K562 (cell line): ENCODE data around the gene MBD6. TPM values are rescaled to one million over a fixed set of nuclear protein-coding genes. Genes with fewer than 3 reads are reported as not detected.

Experiments used
- ASH1L ChIP-seq: fragments of 450-650 bp; IDR thresholded peaks from 2 replicates; pipeline ENCODE4 v1.6.1; 2018; ENCODE audit warnings: borderline replicate concordance, mild to moderate bottlenecking, low read depth; ENCODE audit not compliant: partially characterized antibody
- BRF2 ChIP-seq: IDR thresholded peaks from 3 replicates; pipeline ENCODE4 v1.6.1; 2011; ENCODE audit warnings: borderline replicate concordance, mild to moderate bottlenecking; ENCODE audit not compliant: insufficient read length, insufficient read depth
- CHD1 ChIP-seq: fragments of 200-600 bp; sonication (generic); IDR thresholded peaks from one replicate; pipeline ENCODE4 v1.6.1; 2012; ENCODE audit warnings: mild to moderate bottlenecking, moderate library complexity, low read length, inconsistent platforms
- CREBBP ChIP-seq: IDR thresholded peaks from one replicate; pipeline ENCODE4 v1.6.1; 2012; ENCODE audit warnings: low read depth, mild to moderate bottlenecking, control low read depth, inconsistent platforms, low read length
- CREM ChIP-seq: IDR thresholded peaks from 2 replicates; pipeline ENCODE4 v1.6.1; 2014; ENCODE audit warnings: antibody characterized with exemption, low read depth
- EP300 ChIP-seq: IDR thresholded peaks from 2 replicates; pipeline ENCODE4 v1.6.1; 2012; ENCODE audit warnings: low read length, improper control_type of control experiment
- FOXK2 ChIP-seq, 2 experiments: fragments of 450-650 bp; IDR thresholded peaks in 1 of 2; conservative IDR thresholded peaks in 1 of 2; 2 replicates each; pipeline ENCODE4 v1.6.1; 2016; ENCODE audit warnings: low read depth in 2 of 2, mild to moderate bottlenecking in 1 of 2
- GABPA ChIP-seq: fragments of 200-800 bp; sonication (Bioruptor generic); conservative IDR thresholded peaks from 2 replicates; pipeline ENCODE4 v1.6.1; 2016; ENCODE audit warnings: low read depth, missing genetic modification characterization, missing compliant biosample characterization
- GTF2F1 ChIP-seq: IDR thresholded peaks from 2 replicates; pipeline ENCODE4 v1.6.1; 2011; ENCODE audit warnings: low read depth, low read length, improper control_type of control experiment
- JUN ChIP-seq, 2 experiments: sonication (generic) in 1 of 2; formaldehyde crosslinking in 1 of 2; IDR thresholded peaks; 2 replicates each; pipeline versions ENCODE4 v1.6.1 to v1.8.0; 2012 to 2022; ENCODE audit warnings: borderline replicate concordance in 2 of 2, mild to moderate bottlenecking in 2 of 2, improper control_type of control experiment in 1 of 2, low read depth in 1 of 2, low read length in 1 of 2, missing genetic modification reagents in 1 of 2
- KDM1A ChIP-seq, 2 experiments: fragments of 450-650 bp; IDR thresholded peaks; 2 replicates each; pipeline ENCODE4 v1.6.1; 2016; ENCODE audit warnings: mild to moderate bottlenecking in 2 of 2
- KLF10 ChIP-seq: fragments of 250-450 bp; sonication (Bioruptor Pico); IDR thresholded peaks from 2 replicates; pipeline ENCODE4 v1.6.1; 2021; ENCODE audit warnings: matching md5 sums
- NFE2 ChIP-seq: IDR thresholded peaks from 2 replicates; pipeline ENCODE4 v1.6.1; 2014; ENCODE audit warnings: antibody characterized with exemption, low read depth
- NR2C1 ChIP-seq, 2 experiments: fragments of 450-650 bp; IDR thresholded peaks; 2 replicates each; pipeline ENCODE4 v1.6.1; 2017; ENCODE audit warnings: mild to moderate bottlenecking in 2 of 2, antibody characterized with exemption in 1 of 2, inconsistent platforms in 1 of 2, missing compliant biosample characterization in 1 of 2, missing genetic modification characterization in 1 of 2
- SP2 ChIP-seq: IDR thresholded peaks from 2 replicates; pipeline ENCODE4 v1.6.1; 2011; ENCODE audit warnings: mild to moderate bottlenecking, low read depth, low read length, moderate library complexity; ENCODE audit not compliant: poor library complexity, severe bottlenecking; ENCODE audit errors: extremely low read depth
- TFAP4 ChIP-seq: sonication (generic); formaldehyde crosslinking; IDR thresholded peaks from 2 replicates; pipeline ENCODE4 v1.8.0; 2022; ENCODE audit warnings: missing genetic modification reagents, mild to moderate bottlenecking, moderate library complexity, borderline replicate concordance
- XRCC4 ChIP-seq: IDR thresholded peaks from one replicate; pipeline ENCODE4 v1.6.1; 2011; ENCODE audit not compliant: insufficient read depth, insufficient read length; ENCODE audit errors: extremely low read depth
- polyA plus RNA-seq, 8 experiments: library from polyadenylated mRNA; depleted of rRNA in 4 of 8; stranded (reverse) in 5 of 8; unstranded in 3 of 8; fragments of >200 nt; fragmentation: Nextera tagmentation in 2 of 8; fragmentation: Illumina TruSeq in 1 of 8; extraction: Ambion mirVana in 2 of 8; extraction: Trizol in 1 of 8; gene quantifications; 2 replicates each; pipeline versions ENCODE4 v1.2.1 to v1.2.3, GENCODE V29; 2011 to 2014; ENCODE audit warnings: inconsistent platforms in 1 of 8, missing spikeins in 1 of 8
- total RNA-seq, 7 experiments: library from RNA; depleted of rRNA in 6 of 7; stranded (reverse); fragments of >200 nt in 6 of 7; fragmentation: Illumina TruSeq in 2 of 7; extraction: Trizol in 2 of 7; gene quantifications; 2 replicates each; pipeline versions ENCODE4 v1.2.1 to v1.2.3, GENCODE V29; 2011 to 2021; ENCODE audit warnings: low replicate concordance in 1 of 7
- TF ChIP-seq, protein P1 (sequence below): sonication (generic); formaldehyde crosslinking; IDR thresholded peaks from 2 replicates; pipeline ENCODE4 v1.8.0; 2022; ENCODE audit warnings: mild to moderate bottlenecking, missing genetic modification reagents, borderline replicate concordance
- TF ChIP-seq, protein P2 (sequence below): sonication (generic); formaldehyde crosslinking; IDR thresholded peaks from 2 replicates; pipeline ENCODE4 v1.8.0; 2022; ENCODE audit warnings: mild to moderate bottlenecking, missing genetic modification reagents
- TF ChIP-seq, protein P3 (sequence below): fragments of 450-650 bp; formaldehyde crosslinking; IDR thresholded peaks from 2 replicates; pipeline ENCODE4 v1.4.0; 2020; ENCODE audit warnings: mild to moderate bottlenecking

The MBD6 gene
- total and polyA plus RNA-seq, 9 of the 15 experiments (the other 6 are each of a cell fraction or from before 2014, with no cell fraction given), result 2.0 to 54.8 (median 3.8) TPM

DNA sequence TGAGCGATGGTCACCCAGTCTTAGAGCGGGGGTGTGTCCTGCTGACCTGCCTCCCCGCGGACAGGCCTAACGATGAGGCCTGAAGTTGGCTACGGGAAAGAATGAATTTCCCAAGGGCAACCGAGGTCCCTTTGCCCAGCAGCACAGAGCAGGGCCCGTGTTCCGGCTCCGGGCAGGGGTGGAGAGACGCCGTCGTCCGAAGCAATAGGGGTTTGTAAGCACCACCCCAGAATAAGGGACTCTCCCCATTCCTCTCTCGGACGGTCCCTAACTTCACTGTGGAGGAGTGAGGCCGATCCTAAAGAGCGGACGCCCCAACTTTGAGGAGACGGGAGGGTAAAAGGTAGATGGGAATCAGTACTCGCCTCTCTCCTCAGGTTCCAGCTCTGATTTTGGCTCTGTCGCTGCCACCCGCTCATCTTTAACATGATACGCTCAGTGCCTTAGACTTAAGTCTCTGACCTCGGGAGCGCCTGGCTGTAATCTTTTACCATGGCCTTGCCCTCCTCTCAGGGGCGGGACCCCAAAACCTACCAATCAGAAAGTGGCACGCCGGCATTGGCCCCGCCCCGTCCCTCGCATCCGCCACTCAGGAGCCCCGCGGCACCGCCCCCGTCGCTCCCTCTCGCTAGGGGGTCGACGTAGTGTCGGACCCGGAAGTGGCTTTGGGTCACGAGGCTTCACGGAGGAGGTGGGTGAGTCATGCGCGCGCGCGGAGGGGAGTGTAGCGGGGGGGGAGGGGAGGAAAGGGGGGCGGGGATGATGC lies 2.4 kb upstream of the MBD6 start, which contains the start of gene DDIT3 (continued):
- TF ChIP-seq, protein P1, sequence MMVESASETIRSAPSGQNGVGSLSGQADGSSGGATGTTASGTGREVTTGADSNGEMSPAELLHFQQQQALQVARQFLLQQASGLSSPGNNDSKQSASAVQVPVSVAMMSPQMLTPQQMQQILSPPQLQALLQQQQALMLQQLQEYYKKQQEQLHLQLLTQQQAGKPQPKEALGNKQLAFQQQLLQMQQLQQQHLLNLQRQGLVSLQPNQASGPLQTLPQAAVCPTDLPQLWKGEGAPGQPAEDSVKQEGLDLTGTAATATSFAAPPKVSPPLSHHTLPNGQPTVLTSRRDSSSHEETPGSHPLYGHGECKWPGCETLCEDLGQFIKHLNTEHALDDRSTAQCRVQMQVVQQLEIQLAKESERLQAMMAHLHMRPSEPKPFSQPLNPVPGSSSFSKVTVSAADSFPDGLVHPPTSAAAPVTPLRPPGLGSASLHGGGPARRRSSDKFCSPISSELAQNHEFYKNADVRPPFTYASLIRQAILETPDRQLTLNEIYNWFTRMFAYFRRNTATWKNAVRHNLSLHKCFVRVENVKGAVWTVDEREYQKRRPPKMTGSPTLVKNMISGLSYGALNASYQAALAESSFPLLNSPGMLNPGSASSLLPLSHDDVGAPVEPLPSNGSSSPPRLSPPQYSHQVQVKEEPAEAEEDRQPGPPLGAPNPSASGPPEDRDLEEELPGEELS (CRISPR knock-in tag), result no peak
- TF ChIP-seq EP300 (no peak), KLF10 (CRISPR knock-in tag) (0 out of 2 replicates have a peak, but pooled peaks have one; percentile 15), CREBBP (no peak), TFAP4 (CRISPR knock-in tag) (peak; percentile 70; the same call in 1 of the 2 replicates), GABPA (no peak), CREM (peak; percentile 88), KDM1A (IDR thresholded peaks at IDR 0.05) (peak; percentile 83 to 84), BRF2 (no peak), JUN (IDR thresholded peaks at IDR 0.05; ENCODE audit: borderline replicate concordance, low read depth, low read length) (peak; percentile 90), JUN (CRISPR knock-in tag; IDR thresholded peaks at IDR 0.05; ENCODE audit: borderline replicate concordance) (peak; percentile 84; the same call in 1 of the 2 replicates), ASH1L (peak; percentile 69), CHD1 (peak; percentile 53), XRCC4 (no peak), GTF2F1 (peak; percentile 87), SP2 (peak; percentile 52), NFE2 (no peak), NR2C1 (IDR thresholded peaks at IDR 0.05) (peak; percentile 54; the same call in 1 of the 2 replicates), NR2C1 (tag; IDR thresholded peaks at IDR 0.05) (peak; percentile 79), FOXK2 (conservative IDR thresholded peaks at IDR 0.05 in 1 of 2, IDR thresholded peaks at IDR 0.05 in 1 of 2; ENCODE audit: low read depth in 2 of 2) (no peak)
- TF ChIP-seq, protein P2, sequence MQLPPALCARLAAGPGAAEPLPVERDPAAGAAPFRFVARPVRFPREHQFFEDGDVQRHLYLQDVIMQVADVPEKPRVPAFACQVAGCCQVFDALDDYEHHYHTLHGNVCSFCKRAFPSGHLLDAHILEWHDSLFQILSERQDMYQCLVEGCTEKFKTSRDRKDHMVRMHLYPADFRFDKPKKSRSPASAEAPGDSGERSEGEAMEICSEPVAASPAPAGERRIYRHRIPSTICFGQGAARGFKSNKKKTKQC, result peak; percentile 75; the same call in 1 of the 2 replicates
- TF ChIP-seq, protein P3, sequence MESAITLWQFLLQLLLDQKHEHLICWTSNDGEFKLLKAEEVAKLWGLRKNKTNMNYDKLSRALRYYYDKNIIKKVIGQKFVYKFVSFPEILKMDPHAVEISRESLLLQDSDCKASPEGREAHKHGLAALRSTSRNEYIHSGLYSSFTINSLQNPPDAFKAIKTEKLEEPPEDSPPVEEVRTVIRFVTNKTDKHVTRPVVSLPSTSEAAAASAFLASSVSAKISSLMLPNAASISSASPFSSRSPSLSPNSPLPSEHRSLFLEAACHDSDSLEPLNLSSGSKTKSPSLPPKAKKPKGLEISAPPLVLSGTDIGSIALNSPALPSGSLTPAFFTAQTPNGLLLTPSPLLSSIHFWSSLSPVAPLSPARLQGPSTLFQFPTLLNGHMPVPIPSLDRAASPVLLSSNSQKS, result no peak
